Mucosa of rectum (tissue), 2 donors: ENCODE measurements around the gene DNAJC3.
"Not testable (repeated sequence)": the region's sequence is repeated elsewhere in the genome, so short reads cannot be mapped to it uniquely, and the experiment has no call there.

Source experiments
- H3K27ac ChIP-seq, 2 donors: one replicate each; pipeline ENCODE4 v1.7.0; 2013; ENCODE audit warnings: inconsistent platforms in 2 of 2, low read depth in 2 of 2, low read length in 2 of 2
- H3K27me3 ChIP-seq, 2 donors: one replicate each; pipeline ENCODE4 v1.7.0; 2013; ENCODE audit warnings: low read length in 2 of 2; ENCODE audit not compliant: control insufficient read depth in 2 of 2, insufficient read depth in 2 of 2
- H3K36me3 ChIP-seq, 2 donors: one replicate each; pipeline ENCODE4 v1.7.0; 2013; ENCODE audit warnings: low read length in 2 of 2; ENCODE audit not compliant: control insufficient read depth in 2 of 2, insufficient read depth in 2 of 2
- H3K4me1 ChIP-seq, 2 donors: one replicate each; pipeline ENCODE4 v1.7.0; 2013; ENCODE audit warnings: low read length in 2 of 2, mild to moderate bottlenecking in 1 of 2; ENCODE audit not compliant: control insufficient read depth in 2 of 2, insufficient read depth in 2 of 2
- H3K4me3 ChIP-seq, 2 donors: one replicate each; pipeline ENCODE4 v1.7.0; 2013; ENCODE audit warnings: low read length in 2 of 2
- H3K9ac ChIP-seq, 2 donors: one replicate each; pipeline ENCODE4 v1.7.0; 2013; ENCODE audit warnings: low read length in 2 of 2, low read depth in 1 of 2, mild to moderate bottlenecking in 1 of 2
- H3K9me3 ChIP-seq, 2 donors: one replicate each; pipeline ENCODE4 v1.7.0; 2013; ENCODE audit warnings: low read length in 2 of 2; ENCODE audit not compliant: control insufficient read depth in 2 of 2
- donor health status: healthy.
- donor health status: Normal muscosa, but diverticular disease.

The DNAJC3 gene

DNA sequence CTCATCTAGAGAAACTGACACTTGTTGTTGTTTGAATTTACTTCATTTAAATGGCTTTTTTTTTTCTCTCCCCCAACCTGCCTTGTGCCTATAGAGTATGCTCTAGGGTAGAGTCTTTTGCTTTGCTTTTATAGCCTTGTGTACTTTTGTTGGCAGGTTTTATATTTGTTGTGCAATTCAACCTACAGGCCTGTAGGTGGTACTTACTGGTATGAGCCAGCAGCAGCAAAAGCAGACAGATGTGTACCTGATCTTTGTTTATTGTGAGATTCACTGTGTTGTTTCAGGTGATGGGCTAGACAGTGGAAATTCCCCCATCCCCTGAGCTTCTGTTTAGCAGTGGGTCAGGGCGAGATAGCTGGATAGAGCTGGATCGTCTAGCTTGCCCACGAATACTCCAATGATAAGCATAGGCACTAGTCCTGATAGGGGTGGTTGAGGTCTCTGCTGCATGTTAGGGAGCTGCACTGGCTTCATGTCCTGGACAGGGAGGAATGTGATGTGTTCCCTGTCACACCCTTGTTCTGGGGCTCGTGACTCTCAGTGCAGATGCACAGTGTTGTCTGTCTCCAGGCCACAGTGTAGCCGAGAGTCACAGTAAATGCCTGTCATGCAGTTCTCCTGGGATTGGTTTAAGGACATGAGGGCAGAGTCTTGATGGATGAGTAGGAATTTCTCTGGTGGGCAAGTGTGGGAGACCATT, 21.3 kb downstream of the DNAJC3 start:
- Histone ChIP-seq H3K4me3 (no peak overlapping the region), H3K9me3 (no peaks in the 10 kb centered on the region), H3K36me3 (no peaks in the 10 kb centered on the region), H3K4me1 (no peaks in the 10 kb centered on the region), H3K27me3 (no peaks in the 10 kb centered on the region), H3K9ac (no peak overlapping the region), H3K27ac (no peak overlapping the region)

DNA sequence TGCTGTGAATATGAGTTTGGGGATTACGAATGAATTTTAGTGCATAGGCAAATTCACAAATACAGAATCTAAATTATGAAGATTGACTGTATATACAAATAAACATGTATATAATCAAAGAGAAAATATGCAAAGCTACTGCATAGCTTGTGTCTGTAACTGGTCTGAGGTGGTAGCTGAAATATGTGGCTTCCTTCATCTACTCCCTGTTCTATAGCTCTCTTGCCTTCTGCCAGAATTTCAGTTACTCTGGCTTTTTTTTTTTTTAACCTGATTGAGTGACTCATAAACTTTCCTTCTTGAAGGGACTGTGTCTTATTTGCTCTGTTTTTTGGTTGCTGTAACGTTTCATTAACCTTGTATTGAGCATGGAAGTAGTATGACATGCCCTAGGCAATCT, 26.6 kb downstream of the DNAJC3 start:
- Histone ChIP-seq H3K9ac (no peak overlapping the region), H3K27ac (no peak overlapping the region)

DNA sequence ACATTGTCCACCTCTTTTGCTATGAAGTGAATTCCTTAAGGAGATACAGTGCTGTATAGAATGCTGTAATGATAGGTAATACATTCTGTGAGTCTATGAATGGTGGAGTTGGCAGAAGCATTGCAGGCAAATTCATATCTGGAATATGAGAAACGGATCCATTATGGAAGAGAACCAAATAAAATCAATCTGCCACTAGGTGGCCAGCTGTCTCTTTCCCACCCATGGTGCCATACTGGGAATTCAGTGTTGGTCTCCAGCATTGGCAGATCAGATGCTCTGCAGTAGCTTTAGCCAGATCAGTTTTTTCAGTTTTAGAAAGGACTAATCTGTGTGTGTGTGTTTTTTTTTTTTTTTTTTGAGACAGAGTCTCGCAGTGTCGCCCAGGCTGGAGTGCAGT, 27.6 kb downstream of the DNAJC3 start:
- no peak overlapping the region for H3K4me3 ChIP-seq
- no peaks in the 10 kb centered on the region for H3K4me1 ChIP-seq
- no peak overlapping the region for H3K27ac ChIP-seq
- H3K9me3 ChIP-seq: no peaks in the 10 kb centered on the region
- H3K27me3 ChIP-seq: no peaks in the 10 kb centered on the region
- no peak overlapping the region for H3K9ac ChIP-seq
- H3K36me3 ChIP-seq: no peaks in the 10 kb centered on the region

More for the DNA sequence above, 26.6 kb downstream of the DNAJC3 start:
- H3K4me1 ChIP-seq: no peaks in the 10 kb centered on the region
- no peaks in the 10 kb centered on the region for H3K36me3 ChIP-seq
- H3K4me3 ChIP-seq: no peak overlapping the region
- no peaks in the 10 kb centered on the region for H3K27me3 ChIP-seq
- H3K9me3 ChIP-seq: no peaks in the 10 kb centered on the region

DNA sequence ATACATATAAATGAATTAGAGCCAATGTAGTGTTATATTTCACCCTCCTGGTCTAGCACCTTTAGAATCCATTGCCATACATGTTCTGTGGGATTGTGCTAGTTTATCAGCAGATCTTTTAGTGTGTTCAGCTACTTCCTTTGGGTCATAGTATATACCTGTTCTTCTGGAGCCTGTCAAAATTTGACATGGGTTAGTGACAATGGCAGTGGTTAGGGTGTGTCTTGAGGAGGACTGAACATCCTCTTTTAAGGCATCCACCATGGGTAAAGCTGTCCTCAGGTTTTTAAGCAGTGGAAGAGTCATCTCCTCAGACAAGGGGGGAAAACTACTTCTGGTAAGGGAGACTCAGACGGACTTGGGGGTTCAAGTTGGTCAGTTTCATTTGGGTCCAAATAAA, 29.4 kb downstream of the DNAJC3 start:
- Histone ChIP-seq H3K36me3 (peaks cover 0 to 4% of the 10 kb centered on the region in 2 donors), H3K9ac (no peak overlapping the region), H3K9me3 (no peaks in the 10 kb centered on the region), H3K4me1 (no peaks in the 10 kb centered on the region), H3K27me3 (no peaks in the 10 kb centered on the region), H3K4me3 (no peak overlapping the region), H3K27ac (no peak overlapping the region)

DNA sequence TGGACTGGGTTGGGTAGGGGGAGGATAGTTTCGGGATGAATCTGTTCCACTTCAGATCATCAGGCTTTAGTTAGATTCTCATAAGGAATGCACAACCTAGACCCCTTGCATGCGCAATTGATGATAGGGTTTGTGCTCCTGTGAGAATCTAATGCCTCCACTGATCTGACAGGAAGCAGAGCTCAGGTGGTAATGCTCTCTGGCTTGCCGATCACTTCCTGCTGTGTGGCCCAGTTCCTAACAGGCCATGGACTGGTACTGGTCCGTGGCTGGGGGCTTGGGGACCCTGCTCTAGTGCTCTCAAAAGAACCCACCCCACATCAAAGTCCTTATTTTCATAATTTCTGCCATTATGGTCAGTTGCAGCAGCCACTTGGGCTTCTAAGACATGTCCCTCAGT, 30.1 kb downstream of the DNAJC3 start:
- no peak overlapping the region for H3K4me3 ChIP-seq
- H3K27me3 ChIP-seq: no peaks in the 10 kb centered on the region
- no peak overlapping the region for H3K9ac ChIP-seq
- H3K4me1 ChIP-seq: no peaks in the 10 kb centered on the region
- no peaks in the 10 kb centered on the region for H3K9me3 ChIP-seq
- peaks cover 1 to 4% of the 10 kb centered on the region in 2 donors for H3K36me3 ChIP-seq
- no peak overlapping the region for H3K27ac ChIP-seq

DNA sequence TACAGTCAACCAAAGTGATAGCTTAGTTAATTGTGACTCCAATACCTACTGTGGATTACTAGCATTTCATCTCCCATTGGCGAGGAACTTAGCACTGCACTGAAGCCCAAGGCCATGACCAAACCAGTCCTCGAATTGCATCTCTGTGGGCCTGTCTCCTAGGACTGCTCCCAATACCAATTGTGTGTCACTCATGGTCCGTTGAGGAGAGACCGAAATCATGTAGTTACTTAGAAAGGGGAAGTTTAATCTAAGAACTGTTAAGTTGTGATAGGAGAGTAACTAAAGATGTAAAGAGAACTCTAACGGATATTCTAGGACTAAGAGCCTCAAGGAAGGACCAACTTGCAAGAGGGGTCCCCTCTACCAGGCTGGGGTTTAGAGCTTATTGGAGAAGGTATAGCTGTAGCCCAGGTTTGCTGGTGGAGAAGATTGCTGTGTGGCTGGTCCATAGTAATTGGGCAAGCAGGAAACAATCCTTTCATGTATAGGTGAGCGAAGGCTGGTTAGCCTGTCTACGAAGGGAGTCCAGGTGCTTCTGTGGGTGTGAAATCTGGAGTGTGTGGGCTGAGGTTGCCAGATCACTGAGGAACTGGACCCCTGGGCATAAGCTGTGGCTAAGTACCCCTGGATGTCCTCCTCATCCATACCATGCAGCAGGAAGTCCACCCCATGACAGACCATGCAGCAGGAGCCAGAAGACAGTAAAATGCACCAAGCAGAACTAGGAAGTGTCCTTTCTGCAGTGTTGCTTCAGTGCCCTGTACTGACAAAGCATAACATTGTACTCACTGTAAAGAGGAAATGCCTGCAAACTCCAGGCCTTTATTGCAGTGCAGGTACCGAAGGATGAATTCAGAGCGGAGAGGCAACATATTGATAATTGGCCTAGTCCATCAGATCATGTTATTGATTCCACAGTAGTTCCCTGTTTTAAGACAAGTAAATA, 30.8 kb downstream of the DNAJC3 start:
- H3K27ac ChIP-seq: no peak overlapping the region
- no peaks in the 10 kb centered on the region for H3K4me1 ChIP-seq

DNA sequence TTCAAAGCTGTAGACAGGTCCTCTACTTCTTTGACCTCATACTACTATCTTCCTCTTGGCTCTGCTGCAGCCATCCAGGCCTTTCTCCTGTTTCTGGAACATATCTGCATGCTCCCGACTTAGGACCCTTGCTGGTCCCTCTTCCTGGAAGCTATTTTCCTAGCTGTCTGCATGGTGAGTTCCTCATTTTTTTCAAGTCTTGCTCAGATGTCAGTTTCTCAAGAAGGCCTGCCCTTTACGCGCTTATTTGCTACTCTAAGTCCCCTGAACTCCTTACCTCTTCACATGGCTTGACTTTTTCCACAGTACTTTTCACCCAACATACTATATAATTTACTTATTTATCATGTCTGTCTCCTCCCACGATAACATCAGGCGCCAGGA, 31.4 kb downstream of the DNAJC3 start:
- Histone ChIP-seq H3K4me1 (no peaks in the 10 kb centered on the region), H3K9me3 (no peaks in the 10 kb centered on the region), H3K9ac (no peak overlapping the region), H3K27ac (no peak overlapping the region), H3K36me3 (peaks cover 9 to 13% of the 10 kb centered on the region in 2 donors), H3K4me3 (no peak overlapping the region), H3K27me3 (no peaks in the 10 kb centered on the region)

More for the DNA sequence above, 30.8 kb downstream of the DNAJC3 start:
- no peak overlapping the region for H3K9ac ChIP-seq
- no peak overlapping the region for H3K4me3 ChIP-seq
- no peaks in the 10 kb centered on the region for H3K27me3 ChIP-seq
- H3K9me3 ChIP-seq: no peaks in the 10 kb centered on the region
- H3K36me3 ChIP-seq: peaks cover 6 to 11% of the 10 kb centered on the region in 2 donors

- Histone ChIP-seq H3K4me1 (no peaks in the 10 kb centered on the region), H3K27me3 (no peaks in the 10 kb centered on the region), H3K9ac (no peak overlapping the region), H3K9me3 (no peaks in the 10 kb centered on the region), H3K36me3 (peaks cover 14 to 16% of the 10 kb centered on the region in 2 donors), H3K4me3 (no peak overlapping the region), H3K27ac (no peak overlapping the region)
These were observed 32.0 kb downstream of the DNAJC3 start for GRCh38 chr13:95708811-95709500.

GRCh38 chr13:95710313-95710712, 33.4 kb downstream of the DNAJC3 start:
- H3K9me3 ChIP-seq: no peaks in the 10 kb centered on the region
- H3K4me1 ChIP-seq: no peaks in the 10 kb centered on the region
- no peak overlapping the region for H3K27ac ChIP-seq
- no peaks in the 10 kb centered on the region for H3K27me3 ChIP-seq
- H3K36me3 ChIP-seq: peaks cover 15 to 16% of the 10 kb centered on the region in 2 donors
- no peak overlapping the region for H3K4me3 ChIP-seq
- no peak overlapping the region for H3K9ac ChIP-seq

- H3K9me3 ChIP-seq, H3K9ac ChIP-seq, H3K4me3 ChIP-seq, H3K27ac ChIP-seq, H3K27me3 ChIP-seq, H3K4me1 ChIP-seq: not testable (repeated sequence)
- peaks cover 16 to 17% of the 10 kb centered on the region in 2 donors for H3K36me3 ChIP-seq
These were observed 35.9 kb downstream of the DNAJC3 start for GRCh38 chr13:95712846-95713245.
